Measurements from ENCODE around the gene PGGT1B. TPM values are rescaled to one million over a fixed set of nuclear protein-coding genes. Genes with fewer than 3 reads are reported as not detected.
A peak's percentile ranks its signal among the peaks of the same experiment; 100 is the strongest.

The PGGT1B gene
- total RNA-seq, 2 experiments from 2014 or later, result 37.7 to 38.3 TPM

- peaks cover 10% of the 10 kb centered on the region for H3K4me1 Mint-ChIP-seq (ENCODE audit: low read depth)
- no peak overlapping the region for H3K27ac Mint-ChIP-seq
- H3K36me3 Mint-ChIP-seq (ENCODE audit: low read depth), result peaks cover 3% of the 10 kb centered on the region
- no peak for DNase-seq
- peak overlapping the region; percentile 78 for H3K4me3 Mint-ChIP-seq
- intact Hi-C loops (cut with micrococcal nuclease), result loop anchor here (5.0 kb wide), 1 partner anchor 76 kb away; no protein-coding TSS in a partner anchor
- no peak for ATAC-seq
- POLR2A ChIA-PET, result no interaction called here
- peaks cover 8% of the 10 kb centered on the region for H3K9me3 Mint-ChIP-seq
- no peak for TF ChIP-seq CTCF (IDR thresholded peaks at IDR 0.05)
- peaks cover 55% of the 10 kb centered on the region for H3K27me3 Mint-ChIP-seq
- CTCF ChIA-PET, result interaction anchor here (1.2 kb wide), 1 partner anchor 73 kb away, joined by 3 read pairs; no protein-coding TSS in a partner anchor
Observed at GRCh38 chr5:115170929-115171510, 91.7 kb downstream of the PGGT1B start.

GRCh38 chr5:115170134-115170928 lies 92.3 kb downstream of the PGGT1B start:
- H3K27me3 Mint-ChIP-seq, result peaks cover 55% of the 10 kb centered on the region
- ChIA-PET POLR2A (no interaction called here), CTCF (no interaction called here)
- no peak for TF ChIP-seq CTCF (IDR thresholded peaks at IDR 0.05)
- peak overlapping the region; percentile 78 for H3K4me3 Mint-ChIP-seq
- H3K4me1 Mint-ChIP-seq (ENCODE audit: low read depth), result peaks cover 10% of the 10 kb centered on the region
- DNase-seq (peak; percentile 38), ATAC-seq (peak; percentile 60)
- intact Hi-C loops (cut with micrococcal nuclease), result loop anchor here (5.0 kb wide), 1 partner anchor 77 kb away; no protein-coding TSS in a partner anchor
- H3K9me3 Mint-ChIP-seq, result peaks cover 8% of the 10 kb centered on the region
- no peak overlapping the region for H3K27ac Mint-ChIP-seq
- peaks cover 3% of the 10 kb centered on the region for H3K36me3 Mint-ChIP-seq (ENCODE audit: low read depth)

GRCh38 chr5:115169487-115170133 lies 93.1 kb downstream of the PGGT1B start, which contains the start of gene TRIM36:
Gene TRIM36 (minus strand): TSS chr5:115169908. CDS start chr5:115169634, 274 bp downstream.
- ChIA-PET CTCF (no interaction called here), POLR2A (interaction anchor here (1.2 kb wide), 1 partner anchor 10 kb away, joined by 3 read pairs; no protein-coding TSS in a partner anchor)
- peak; percentile 94 for DNase-seq
- intact Hi-C loops (cut with micrococcal nuclease), result loop anchor here (5.0 kb wide), 1 partner anchor 78 kb away; no protein-coding TSS in a partner anchor
- peak within 1 kb of the TSS; percentile 78 for H3K4me3 Mint-ChIP-seq
- H3K9me3 Mint-ChIP-seq, result peaks cover 8% of the 10 kb centered on the region
- H3K27me3 Mint-ChIP-seq, result peaks cover 54% of the 10 kb centered on the region
- peaks cover 3% of the 10 kb centered on the region for H3K36me3 Mint-ChIP-seq (ENCODE audit: low read depth)
- H3K27ac Mint-ChIP-seq, result no peak within 1 kb of the TSS
- no peak for TF ChIP-seq CTCF (IDR thresholded peaks at IDR 0.05)
- peak; percentile 96 for ATAC-seq
- peaks cover 10% of the 10 kb centered on the region for H3K4me1 Mint-ChIP-seq (ENCODE audit: low read depth)

GRCh38 chr5:115168829-115169486 lies 93.7 kb downstream of the PGGT1B start:
- intact Hi-C loops (cut with micrococcal nuclease), result no loop called here
- Mint-ChIP-seq H3K36me3 (ENCODE audit: low read depth) (peaks cover 3% of the 10 kb centered on the region), H3K27ac (no peak overlapping the region), H3K4me3 (peak overlapping the region; percentile 78), H3K4me1 (ENCODE audit: low read depth) (peaks cover 10% of the 10 kb centered on the region), H3K27me3 (peaks cover 52% of the 10 kb centered on the region), H3K9me3 (peaks cover 8% of the 10 kb centered on the region)
- no peak for TF ChIP-seq CTCF (IDR thresholded peaks at IDR 0.05)
- ChIA-PET CTCF (no interaction called here), POLR2A (interaction anchor here (1.2 kb wide), 1 partner anchor 11 kb away, joined by 3 read pairs; no protein-coding TSS in a partner anchor)
- ATAC-seq, result no peak
- DNase-seq, result no peak

Measured in activated CD8-positive, alpha-beta T cell treated with anti-CD3 and anti-CD28 coated beads for 36 hours (primary cell).